Psoas muscle (tissue), 8 donors: ENCODE data around the gene ARHGAP40. TPM values are rescaled to one million over a fixed set of nuclear protein-coding genes. Genes with fewer than 3 reads are reported as not detected.

ENCODE experiments used
- ATAC-seq, 4 donors: fragments of 200-7000 bp; cut with Tn5 transposase; one replicate each; pipeline ENCODE4 v1.9.1; 2020; ENCODE audit warnings: moderate library complexity in 3 of 4, mild to moderate bottlenecking in 2 of 4
- DNase-seq, 2 donors: peaks; one replicate each; pipeline ENCODE4 v3.0.0-alpha.2; 2020
- H3K27ac ChIP-seq: fragments of 200-600 bp; one replicate; pipeline ENCODE4 v1.8.0; 2022
- H3K27me3 ChIP-seq, 3 donors: fragments of 200-600 bp in 1 of 3; one replicate each; pipeline versions ENCODE4 v1.6.1 to v1.8.0; 2013 to 2022; ENCODE audit warnings: low read length in 2 of 3, mild to moderate bottlenecking in 2 of 3, moderate library complexity in 1 of 3; ENCODE audit not compliant: insufficient read depth in 3 of 3
- H3K36me3 ChIP-seq, 2 donors: fragments of 200-600 bp in 1 of 2; one replicate each; pipeline versions ENCODE4 v1.6.1 to v1.8.0; 2013 to 2022; ENCODE audit warnings: low read depth in 1 of 2, mild to moderate bottlenecking in 1 of 2, moderate library complexity in 1 of 2; ENCODE audit not compliant: insufficient read depth in 1 of 2
- H3K4me1 ChIP-seq: fragments of 200-600 bp; one replicate; pipeline ENCODE4 v1.8.0; 2022
- H3K4me3 ChIP-seq: fragments of 200-600 bp; one replicate; pipeline ENCODE4 v1.8.0; 2022; ENCODE audit warnings: mild to moderate bottlenecking
- H3K9me3 ChIP-seq: fragments of 200-600 bp; one replicate; pipeline ENCODE4 v1.8.0; 2022
- WGBS, 3 donors: extraction: QIAGEN DNeasy Blood & Tissue Kit; methylation state at CpG; one replicate each; pipeline versions ENCODE4 v1.1.6 to v1.1.7; 2013; 5-methylcytosine and 5-hydroxymethylcytosine counted together
- intact Hi-C, 2 donors: fragments of 100-400 bp; cut with DNase I; formaldehyde crosslinking; loops; one replicate each; pipeline versions ENCODE4 v1.11.0 to v1.14.2; 2022
- polyA plus RNA-seq, 3 donors: library from polyadenylated mRNA; stranded (reverse); fragments of 200-250 nt; gene quantifications; one replicate each; pipeline ENCODE4 v1.2.3, GENCODE V29; 2013
- total RNA-seq, 4 donors: library from RNA; stranded (reverse); fragmentation: NEBNext Ultra II Directional in 2 of 4; extraction: Animal tissue kit (Norgen Biotek cat#: 25700) in 2 of 4; gene quantifications; one replicate each; pipeline versions ENCODE4 v1.2.1 to v1.2.4, GENCODE V29; 2021 to 2023
- TF ChIP-seq, protein P1 (sequence below): fragments of 200-600 bp; IDR thresholded peaks from one replicate; pipeline ENCODE4 v1.8.0; 2022; ENCODE audit warnings: antibody characterized with exemption
- donor health status: healthy with polysubstance abuse.
- donor health status: DM: no; HTN: no; CAD: no; lungs with moderate emphysema.
- donor health status: Bipolar disorder and iron deficiency.
- donor health status: healthy.
- donor health status: DM: yes; HTN: yes; CAD: no.
- donor health status: DM: no; HTN: no; CAD: no.
- donor health status: DM: no; HTN: no; CAD: no.
- donor health status: DM: yes; HTN: yes; CAD: no.

Gene ARHGAP40
- total and polyA plus RNA-seq, 7 donors, result 0.03 to 0.04 TPM; not detected in 5

DNA sequence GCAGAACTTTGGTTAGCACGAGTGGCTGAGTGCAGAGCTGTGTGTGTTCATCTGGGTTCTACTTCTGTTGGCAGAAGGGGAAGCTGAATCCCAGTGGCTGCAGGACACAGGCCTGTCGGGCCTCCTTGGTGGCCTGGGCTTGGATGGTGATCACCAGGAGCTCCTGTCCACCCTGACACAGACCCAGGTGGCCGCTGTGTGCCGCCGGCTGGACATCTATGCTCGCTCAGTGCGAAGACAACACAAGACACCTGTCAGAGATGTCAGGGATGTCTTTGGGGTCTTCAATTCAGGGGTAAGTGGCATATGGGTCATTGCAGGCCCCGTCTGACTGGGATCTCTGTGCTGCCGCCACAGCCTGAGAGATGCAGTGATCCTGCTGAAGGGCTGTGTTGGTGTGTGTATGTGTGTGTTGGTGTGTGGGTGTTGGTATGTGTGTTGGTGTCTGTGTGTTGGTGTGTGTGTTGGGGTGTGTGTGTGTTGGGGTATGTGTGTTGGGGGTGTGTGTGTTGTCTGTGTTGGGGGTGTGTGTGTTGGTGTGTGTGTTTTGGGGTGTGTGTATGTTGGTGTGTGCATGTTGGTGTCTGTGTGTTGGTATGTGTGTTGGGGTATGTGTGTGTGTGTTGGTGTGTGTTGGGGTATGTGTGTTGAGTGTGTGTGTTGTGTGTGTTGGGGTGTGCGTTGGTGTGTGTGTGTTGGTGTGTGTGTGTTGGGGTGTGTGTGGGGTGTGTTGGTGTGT is 25.5 kb downstream of the ARHGAP40 start:
- 87 to 89% (median 87%) methylated on average over 10 of the region's 10 CpGs for WGBS, 3 donors
- ATAC-seq (no peak), DNase-seq (no peak)
- Histone ChIP-seq H3K9me3 (no peaks in the 10 kb centered on the region), H3K4me1 (no peaks in the 10 kb centered on the region), H3K4me3 (no peak overlapping the region), H3K27ac (no peak overlapping the region), H3K36me3 (no peaks in the 10 kb centered on the region), H3K27me3 (peaks cover 0 to 14% (median 4%) of the 10 kb centered on the region in 3 donors)
- TF ChIP-seq, protein P1, sequence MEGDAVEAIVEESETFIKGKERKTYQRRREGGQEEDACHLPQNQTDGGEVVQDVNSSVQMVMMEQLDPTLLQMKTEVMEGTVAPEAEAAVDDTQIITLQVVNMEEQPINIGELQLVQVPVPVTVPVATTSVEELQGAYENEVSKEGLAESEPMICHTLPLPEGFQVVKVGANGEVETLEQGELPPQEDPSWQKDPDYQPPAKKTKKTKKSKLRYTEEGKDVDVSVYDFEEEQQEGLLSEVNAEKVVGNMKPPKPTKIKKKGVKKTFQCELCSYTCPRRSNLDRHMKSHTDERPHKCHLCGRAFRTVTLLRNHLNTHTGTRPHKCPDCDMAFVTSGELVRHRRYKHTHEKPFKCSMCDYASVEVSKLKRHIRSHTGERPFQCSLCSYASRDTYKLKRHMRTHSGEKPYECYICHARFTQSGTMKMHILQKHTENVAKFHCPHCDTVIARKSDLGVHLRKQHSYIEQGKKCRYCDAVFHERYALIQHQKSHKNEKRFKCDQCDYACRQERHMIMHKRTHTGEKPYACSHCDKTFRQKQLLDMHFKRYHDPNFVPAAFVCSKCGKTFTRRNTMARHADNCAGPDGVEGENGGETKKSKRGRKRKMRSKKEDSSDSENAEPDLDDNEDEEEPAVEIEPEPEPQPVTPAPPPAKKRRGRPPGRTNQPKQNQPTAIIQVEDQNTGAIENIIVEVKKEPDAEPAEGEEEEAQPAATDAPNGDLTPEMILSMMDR, result no peak
- intact Hi-C loops, result no loop called here

DNA sequence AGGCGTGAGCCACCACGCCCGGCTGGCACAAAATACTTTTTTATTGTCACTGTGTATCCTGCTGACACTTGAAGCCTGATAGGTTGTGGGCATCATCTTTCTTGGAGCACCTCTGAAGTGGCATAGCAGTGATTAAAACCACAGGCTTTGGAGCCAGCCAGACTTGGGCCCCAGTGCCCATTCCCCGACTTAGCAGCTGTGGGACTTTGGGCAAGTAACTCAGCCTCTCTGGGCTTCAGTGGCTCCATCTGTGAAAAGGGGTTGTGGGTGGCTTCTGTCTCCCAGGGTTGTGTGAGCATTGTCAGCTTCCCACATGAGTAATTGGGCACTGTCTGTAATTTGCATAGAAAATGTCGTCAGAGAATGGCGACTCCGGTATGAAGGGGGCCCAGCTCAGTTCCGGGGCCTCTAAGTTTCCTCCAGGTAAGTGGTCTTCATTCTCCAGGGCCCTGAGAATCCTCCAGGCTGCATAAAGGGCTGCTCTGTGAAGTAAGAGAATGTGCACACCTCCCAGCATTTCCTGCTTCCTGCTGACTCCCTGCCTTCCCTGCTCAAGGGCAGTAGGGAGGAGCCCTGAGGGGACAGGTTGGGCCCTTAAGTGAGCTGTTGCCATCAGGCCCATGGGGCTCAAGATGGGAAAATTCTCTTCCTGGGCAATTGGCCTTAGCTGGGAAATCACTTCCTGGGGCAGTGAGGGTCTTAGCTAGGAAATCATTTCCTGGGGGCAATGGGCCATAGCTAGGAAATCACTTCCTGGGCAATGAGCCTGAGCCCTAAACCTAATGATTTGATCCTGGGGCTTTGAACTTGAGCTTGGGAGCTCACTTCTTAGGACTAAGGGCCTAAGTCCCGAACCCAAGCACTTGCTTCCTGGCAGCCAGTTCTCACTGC is 27.2 kb downstream of the ARHGAP40 start:
- no peak overlapping the region for H3K27ac ChIP-seq
- H3K9me3 ChIP-seq, result no peaks in the 10 kb centered on the region
- peaks cover 0 to 6% (median 1%) of the 10 kb centered on the region in 3 donors for H3K27me3 ChIP-seq
- intact Hi-C loops, result no loop called here
- TF ChIP-seq, protein P1, result no peak
- ATAC-seq, result no peak
- DNase-seq, result no peak
- H3K4me3 ChIP-seq, result no peak overlapping the region
- H3K36me3 ChIP-seq, result no peaks in the 10 kb centered on the region
- no peaks in the 10 kb centered on the region for H3K4me1 ChIP-seq
- WGBS, 3 donors, result 76 to 81% (median 80%) methylated on average over 9 of the region's 9 CpGs

DNA sequence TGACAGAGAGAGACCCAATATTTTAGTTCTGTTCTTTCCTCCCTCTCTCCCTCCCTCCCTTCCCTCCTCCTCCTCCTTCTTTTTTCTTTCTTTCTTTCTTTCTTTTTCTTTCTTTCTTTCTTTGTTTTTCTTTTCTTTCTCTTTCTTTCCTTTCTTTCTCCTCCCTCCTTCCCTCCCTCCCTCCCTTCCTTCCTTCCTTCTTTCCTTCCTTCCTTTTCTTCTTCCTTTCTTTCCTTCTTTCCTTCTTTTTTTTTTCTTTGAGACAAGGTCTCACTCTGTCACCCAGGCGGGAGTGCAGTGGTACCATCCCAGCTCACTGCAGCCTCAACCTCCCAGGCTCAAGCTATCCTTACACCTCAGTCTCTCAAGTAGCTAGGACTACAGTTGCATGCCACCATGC is 28.4 kb downstream of the ARHGAP40 start:
- Histone ChIP-seq H3K27ac (no peak overlapping the region), H3K27me3 (peaks cover 0 to 6% (median 0%) of the 10 kb centered on the region in 3 donors), H3K4me3 (no peak overlapping the region), H3K9me3 (no peaks in the 10 kb centered on the region), H3K4me1 (no peaks in the 10 kb centered on the region), H3K36me3 (no peaks in the 10 kb centered on the region)
- ATAC-seq, result no peak
- intact Hi-C loops, result no loop called here
- no peak for DNase-seq
- 88 to 93% (median 89%) methylated on average over 1 of the region's 1 CpG for WGBS, 3 donors
- TF ChIP-seq, protein P1, result no peak

DNA sequence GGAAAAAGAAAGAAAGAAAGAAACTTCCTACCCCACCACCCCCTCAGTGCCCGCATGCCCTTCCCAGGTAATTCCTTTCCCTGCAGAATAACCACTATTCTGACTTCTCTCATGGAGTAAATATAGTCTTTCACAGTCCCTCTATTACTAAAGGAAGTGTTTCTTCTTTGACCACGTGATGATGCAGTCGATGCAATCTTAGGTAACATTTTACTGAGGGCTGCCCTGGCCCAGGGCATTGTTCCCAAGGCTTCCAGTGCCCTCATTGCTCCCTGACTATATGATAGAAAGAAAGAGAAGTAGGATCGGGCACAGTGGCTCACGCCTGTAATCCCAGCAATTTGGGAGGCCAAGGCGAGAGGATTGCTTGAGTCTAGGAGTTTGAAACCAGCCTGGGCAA is 29.1 kb downstream of the ARHGAP40 start:
- DNase-seq, result no peak
- ATAC-seq, result no peak
- Histone ChIP-seq H3K9me3 (no peaks in the 10 kb centered on the region), H3K4me1 (no peaks in the 10 kb centered on the region), H3K27ac (no peak overlapping the region), H3K4me3 (no peak overlapping the region), H3K27me3 (peaks cover 0 to 13% (median 0%) of the 10 kb centered on the region in 3 donors), H3K36me3 (no peaks in the 10 kb centered on the region)
- TF ChIP-seq, protein P1, result no peak
- intact Hi-C loops, result no loop called here
- 70 to 79% (median 78%) methylated on average over 6 of the region's 6 CpGs for WGBS, 3 donors
